ENCODE measurements around the gene DBP.

DBP gene

DNA sequence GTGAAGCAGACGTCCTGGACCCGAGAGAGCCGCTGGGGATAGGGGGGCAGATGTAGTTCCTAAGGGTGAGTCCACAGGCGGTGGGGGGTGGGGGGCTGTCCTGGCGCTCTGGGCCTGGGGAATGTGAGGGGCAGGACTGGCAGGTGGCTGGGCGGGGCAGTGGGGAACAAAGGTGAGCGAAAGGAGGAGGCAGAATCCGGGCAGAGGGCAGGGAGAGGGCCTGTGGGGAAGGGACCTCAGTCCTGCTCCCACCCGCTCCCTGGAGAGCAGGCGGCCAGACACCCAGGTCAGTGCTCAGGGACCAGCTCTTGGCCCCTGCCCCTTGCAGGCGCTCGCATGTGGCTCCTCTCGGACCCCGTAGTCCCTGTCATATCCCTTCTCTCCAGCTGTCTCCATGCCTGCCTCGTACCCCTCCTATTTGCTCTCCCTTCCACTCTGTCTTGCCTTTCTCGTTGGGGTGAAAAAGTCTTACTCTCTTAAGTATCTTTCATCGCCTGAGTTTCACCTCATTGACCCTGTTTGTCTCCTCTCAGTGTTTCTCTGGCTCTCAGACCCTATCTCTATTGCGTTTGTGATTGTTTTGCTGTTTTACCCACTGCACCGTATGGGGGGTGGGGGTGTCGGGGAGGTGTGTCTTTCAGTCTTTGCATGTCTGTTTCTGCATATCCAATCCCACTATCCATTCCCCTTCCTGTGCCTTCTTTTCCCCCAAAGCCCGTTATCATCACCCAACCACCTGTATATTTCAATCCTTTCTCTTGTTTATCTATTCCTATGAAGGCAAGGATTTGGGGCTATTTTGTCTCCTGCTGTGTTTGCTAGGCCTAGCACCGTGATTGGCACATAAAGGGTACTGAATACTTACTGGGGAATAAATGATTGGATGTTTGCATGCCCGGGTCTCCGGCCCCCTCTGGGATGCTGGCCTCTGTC lies 12.1 kb downstream of the DBP start:
- DNase-seq: peak; percentile 21

- peak; percentile 98 for DNase-seq
Measured at GRCh38 chr19:48624067-48624594, 13.0 kb downstream of the DBP start.

GRCh38 chr19:48623556-48624066 lies 13.6 kb downstream of the DBP start:
- DNase-seq: no peak

DNA sequence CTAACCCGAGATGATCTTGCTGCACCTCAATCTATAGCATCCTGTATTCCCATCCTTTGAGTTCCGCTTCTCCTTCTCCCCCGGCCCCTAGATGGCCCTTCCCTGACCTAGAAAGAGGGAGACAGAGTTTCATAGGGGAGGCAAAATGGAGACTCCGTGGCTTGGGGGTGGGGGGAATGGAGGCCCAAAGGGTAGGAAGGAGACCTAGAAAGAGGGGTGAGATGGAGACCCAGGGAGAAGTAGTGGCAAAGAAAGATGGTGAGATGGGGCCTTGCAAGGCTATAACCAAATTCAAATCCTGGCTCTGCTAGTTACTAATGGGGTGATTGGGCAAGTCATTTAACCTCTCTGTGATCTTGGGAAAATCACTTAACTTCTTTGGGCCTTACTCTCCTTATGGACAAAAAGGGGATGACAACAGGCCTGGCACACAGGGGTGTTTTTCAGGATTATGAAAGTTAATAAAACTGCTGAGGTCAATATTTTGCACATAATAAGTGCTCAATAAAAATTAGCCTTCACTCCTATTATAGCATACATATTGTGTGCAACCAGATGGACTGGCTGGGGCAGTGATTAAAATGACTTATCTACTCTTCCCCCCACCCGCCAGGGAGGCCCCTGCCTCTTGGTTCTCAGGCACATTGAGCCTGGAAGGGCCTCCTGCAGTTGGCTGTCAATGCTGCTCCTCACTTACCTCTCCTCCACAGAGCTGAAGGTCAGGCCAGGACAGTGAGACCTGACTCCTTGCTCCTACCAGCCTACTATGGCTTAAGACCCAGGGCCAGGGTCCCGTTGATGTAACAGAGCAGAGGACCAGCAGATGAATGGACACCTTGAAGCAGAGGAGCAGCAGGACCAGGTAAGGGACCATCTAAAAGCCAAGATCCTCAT lies 17.2 kb downstream of the DBP start:
- DNase-seq: no peak

DNA sequence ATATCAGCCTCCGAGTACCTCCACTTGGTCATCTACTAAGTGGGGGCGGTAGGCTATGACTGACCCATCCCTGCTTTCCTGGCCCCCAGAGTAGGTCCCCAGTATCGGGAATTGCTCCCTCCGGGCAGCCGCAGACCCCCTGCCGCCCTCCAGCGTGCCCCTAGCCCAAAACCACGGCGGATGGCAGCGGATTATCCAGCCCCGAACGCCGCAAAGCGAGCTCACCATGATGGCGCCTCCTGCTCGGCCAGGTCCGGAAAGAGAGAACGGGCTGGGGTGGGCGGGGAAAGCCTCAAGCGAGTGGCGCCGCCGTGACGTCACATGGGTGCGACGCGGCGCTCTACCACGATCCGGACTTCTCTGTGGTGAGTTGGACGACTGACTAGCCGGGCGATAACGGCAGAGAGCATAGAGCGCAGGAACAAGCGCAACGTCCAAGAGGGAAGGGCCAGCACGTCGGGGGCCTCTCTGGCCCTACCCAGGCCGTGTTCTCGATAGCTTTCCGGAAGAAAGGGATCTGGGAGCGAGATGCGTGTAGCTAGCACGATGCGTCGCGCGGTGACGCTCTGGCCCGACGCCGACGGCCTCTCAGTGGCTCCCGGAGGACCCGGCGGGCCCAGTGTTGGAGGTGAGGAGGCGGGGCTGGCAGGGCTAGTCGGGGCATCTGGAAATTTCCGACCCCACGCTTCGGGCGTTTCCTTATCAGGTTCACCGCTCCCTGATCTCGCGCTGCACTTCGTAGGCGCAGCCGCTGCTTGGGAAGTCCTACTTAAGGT lies 18.1 kb downstream of the DBP start, which contains the start of the genes RPL18 and SPHK2:
RPL18 (minus strand) TSS at position 263 of the 776 bp plus-strand sequence; CDS start at position 228, 35 bp downstream.
SPHK2 (plus strand) TSS at position 591 of the 776 bp plus-strand sequence. CDS start 1,009 bp downstream, outside the sequence.
- DNase-seq: peak; percentile 99

GRCh38 chr19:48618278-48618915 lies 18.8 kb downstream of the DBP start:
- no peak for DNase-seq

GRCh38 chr19:48617146-48617937 lies 19.8 kb downstream of the DBP start:
- DNase-seq: no peak

- DNase-seq: no peak
Measured at GRCh38 chr19:48616491-48617056, 20.6 kb downstream of the DBP start.

DNA sequence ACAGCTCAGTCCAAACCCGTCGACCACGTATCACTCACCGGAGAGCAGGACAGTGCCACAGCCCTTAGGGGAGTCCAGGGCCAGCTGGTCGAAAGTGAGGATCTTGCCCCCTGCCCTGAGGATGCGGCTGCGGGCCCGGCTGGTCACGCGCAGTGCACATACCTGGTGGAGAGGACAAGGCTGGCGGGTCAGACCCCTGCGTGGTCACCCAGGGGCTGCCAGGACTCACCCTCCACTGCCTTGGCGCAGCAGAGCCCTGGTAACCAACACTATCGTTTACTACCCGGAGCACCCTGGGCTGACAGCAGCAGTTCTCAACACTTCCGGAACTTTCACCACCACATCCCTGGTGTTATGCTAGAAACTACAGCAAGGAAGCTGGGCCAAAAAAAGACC lies 21.1 kb downstream of the DBP start:
- DNase-seq: no peak

GRCh38 chr19:48615231-48616040 lies 21.7 kb downstream of the DBP start:
- DNase-seq: no peak

DNA sequence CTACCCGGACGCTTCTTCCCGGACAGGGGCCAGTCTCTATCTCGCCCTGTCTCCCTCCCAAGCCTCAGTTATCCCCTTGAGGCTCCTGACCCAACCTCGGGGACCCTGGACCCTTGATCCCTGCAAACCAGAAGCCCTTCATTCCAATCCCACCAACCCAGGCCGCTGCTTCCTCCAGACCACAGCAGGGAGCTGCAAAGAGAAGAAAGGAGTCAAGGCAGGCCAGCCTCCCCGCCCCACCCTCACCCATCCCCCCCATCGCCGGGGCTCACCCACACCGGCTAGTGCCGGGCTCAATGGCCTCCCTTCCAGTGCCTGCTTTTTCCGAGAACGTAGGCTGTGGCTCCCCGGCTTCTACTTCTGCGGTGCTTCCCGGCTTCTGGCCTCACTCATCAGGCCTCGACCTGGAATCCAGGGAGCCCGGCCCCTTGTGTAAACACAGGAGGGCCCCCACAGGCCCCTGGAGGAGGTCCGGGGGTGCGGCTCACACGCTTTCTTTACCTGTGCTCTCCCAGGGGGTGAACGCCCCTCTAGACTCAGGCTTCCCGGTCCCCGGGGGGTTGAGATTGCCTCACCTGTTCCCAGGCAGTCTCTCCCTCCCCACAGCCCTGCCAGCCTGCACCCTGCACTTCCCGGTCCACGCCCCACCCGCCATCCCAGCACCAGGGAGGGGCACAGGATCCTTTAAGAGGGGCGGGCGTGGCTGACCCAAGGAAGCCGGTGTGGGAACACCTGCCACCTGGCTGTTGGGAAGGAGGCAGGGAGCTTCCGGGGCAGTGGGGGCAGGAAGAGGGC lies 22.5 kb downstream of the DBP start, which contains the start of gene FAM83E:
FAM83E (minus strand) TSS at position 641 of the 795 bp plus-strand sequence. CDS start 1,704 bp downstream, outside the sequence.
- peak; percentile 74 for DNase-seq

DNA sequence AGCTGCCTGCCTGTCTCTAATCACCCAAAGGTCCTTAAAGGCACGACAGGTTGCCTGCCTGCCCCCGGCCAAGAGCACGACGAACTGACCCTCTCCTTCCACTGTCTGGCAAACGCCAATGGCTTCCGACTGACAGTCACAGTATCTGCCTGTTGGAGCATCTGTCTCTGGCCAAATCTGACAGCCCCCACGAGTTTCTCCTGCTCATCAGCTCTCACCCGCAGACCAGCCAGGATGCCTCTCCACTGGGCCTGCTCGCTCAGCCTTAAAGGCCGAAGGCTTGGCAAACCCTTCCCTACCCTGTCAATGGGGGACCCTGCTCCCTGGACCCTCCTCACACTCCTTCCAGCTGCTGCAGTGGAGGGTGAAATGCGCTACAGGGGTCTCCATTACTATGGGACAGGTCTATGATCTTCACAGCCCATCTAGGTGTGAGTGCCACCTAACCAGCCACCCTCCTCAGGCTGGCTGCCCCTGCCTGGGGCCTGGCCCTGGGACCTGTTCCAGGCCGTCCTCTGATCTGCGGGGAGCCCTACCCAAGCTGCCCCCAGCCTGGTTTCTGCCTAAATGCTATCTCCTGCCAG lies 23.2 kb downstream of the DBP start:
- no peak for DNase-seq

DNA sequence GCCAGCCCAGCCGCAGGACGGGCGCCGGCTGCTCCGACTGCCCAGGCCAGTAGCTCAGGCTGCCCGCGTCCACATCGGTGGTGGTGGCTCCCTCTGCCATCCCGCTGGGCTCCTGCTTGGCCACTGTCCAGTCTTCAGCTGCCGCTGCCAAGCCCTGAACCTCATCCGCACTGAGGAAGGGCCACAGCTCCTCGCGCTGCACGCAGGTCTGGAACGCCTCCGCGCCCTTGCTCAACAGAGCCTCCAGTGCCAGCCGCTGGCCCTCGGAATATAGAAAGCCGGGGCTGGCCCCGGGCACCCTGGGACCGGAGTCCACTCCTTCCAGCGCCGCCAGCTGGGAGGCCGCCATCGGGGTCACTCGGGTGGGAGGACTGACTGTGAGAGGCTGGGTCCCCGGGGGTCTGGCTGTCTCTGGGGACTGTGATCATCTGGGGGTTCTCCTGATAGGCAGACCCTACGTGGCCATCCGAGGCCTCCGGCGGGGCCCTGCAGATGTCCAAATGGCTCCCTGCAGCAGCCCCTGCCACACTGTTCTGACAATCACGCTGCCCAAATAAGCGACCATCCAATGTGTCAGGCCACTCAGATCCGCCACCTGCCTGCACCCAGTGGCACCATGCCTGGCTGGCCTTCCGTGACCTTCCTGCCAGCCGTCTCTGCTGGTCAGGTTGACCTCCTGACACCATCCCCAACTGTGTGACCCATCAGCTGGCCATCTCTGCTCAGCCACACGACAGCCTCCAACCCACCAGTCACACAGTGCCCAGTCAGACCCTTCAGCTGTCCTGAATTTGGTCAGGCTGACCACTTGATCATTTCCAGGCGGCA lies 23.9 kb downstream of the DBP start:
- no peak for DNase-seq

GRCh38 chr19:48611872-48612271 lies 25.3 kb downstream of the DBP start:
- DNase-seq: no peak

DNA sequence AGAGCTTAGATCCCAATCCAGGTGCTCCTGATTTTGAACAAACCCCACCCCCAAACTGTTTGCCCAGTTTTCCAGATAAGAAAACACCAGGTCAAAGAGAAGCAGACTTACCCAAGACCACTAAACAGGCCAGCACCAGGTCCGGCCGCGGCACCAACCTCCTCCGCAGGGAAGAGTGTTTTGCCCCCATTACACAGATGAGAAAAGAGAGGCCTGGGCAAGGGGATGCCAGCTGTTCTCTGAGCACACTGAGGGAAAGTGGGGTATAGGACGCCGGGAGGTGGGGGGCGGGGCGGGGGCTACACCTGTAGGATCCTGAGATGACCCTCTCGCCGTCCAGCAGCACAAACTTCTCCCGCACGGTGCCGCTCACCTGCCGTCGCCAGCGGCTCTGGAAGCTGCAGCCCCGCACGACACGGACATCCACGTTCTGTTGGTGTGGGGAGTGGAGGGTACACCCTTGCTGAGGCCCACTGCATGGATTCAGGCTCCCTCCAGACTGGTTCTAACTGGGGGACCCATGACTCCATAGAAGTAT lies 27.5 kb downstream of the DBP start:
- DNase-seq: no peak

- no peak for DNase-seq
Measured at GRCh38 chr19:48608798-48609263, 28.3 kb downstream of the DBP start.

- DNase-seq: no peak
Measured at GRCh38 chr19:48607359-48607755, 29.8 kb downstream of the DBP start.
